Activated T-helper 9 cell treated with anti-CD3 and anti-CD28 coated beads, Interleukin-2, amount 50 U/mL, for 16 hours (primary cell): ENCODE results near the gene FAM240A.

Experiments
- DNase-seq: peaks from one replicate; pipeline ENCODE4 v3.0.0-alpha.2; 2020; ENCODE audit warnings: low read depth

FAM240A gene

DNA sequence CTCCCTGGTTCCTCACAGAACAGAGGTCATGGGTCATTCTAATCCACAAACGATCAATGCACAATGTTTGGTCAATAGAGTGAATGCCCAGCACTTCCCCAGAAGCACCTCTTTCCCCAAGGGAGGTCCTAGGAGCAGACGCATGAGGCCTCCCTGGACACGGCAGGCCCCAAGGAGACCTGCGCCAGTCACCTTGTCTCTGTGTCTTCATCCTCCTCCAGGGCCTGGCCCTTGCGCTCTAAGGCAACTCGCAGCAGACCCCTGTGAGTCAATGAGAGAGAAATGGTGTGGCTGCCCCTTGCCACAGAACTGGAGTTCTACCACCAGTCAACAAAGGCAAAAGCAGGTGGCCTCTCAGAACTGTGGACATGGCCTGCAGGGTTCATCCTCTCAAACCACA, 63.1 kb downstream of the FAM240A start:
- DNase-seq = no peak
